HG03442 (cell line): ENCODE results near the gene SCGB1D4.

Experiments used
- ATAC-seq: cut with Tn5 transposase; IDR thresholded peaks from one replicate; pipeline ENCODE4 v1.9.1; 2021; ENCODE audit warnings: mild to moderate bottlenecking, moderate library complexity; ENCODE audit not compliant: unreplicated experiment

Gene SCGB1D4

GRCh38 chr11:62280452-62280851 is 18.4 kb downstream of the SCGB1D4 start:
- ATAC-seq: no peak

- ATAC-seq: no peak
These were observed 25.0 kb downstream of the SCGB1D4 start for GRCh38 chr11:62273789-62274275.

GRCh38 chr11:62273284-62273683 is 25.6 kb downstream of the SCGB1D4 start:
- ATAC-seq: no peak

GRCh38 chr11:62269654-62270278 is 29.1 kb downstream of the SCGB1D4 start, which contains the start of gene SCGB2A2:
SCGB2A2 (plus strand) TSS chr11:62270158; CDS start chr11:62270217, 59 bp downstream.
- ATAC-seq: no peak

- no peak for ATAC-seq
These were observed 31.3 kb downstream of the SCGB1D4 start for GRCh38 chr11:62267576-62267975.

- no peak for ATAC-seq
These were observed 31.8 kb downstream of the SCGB1D4 start for GRCh38 chr11:62267050-62267449.

GRCh38 chr11:62266558-62266957 is 32.3 kb downstream of the SCGB1D4 start:
- no peak for ATAC-seq

- no peak for ATAC-seq
These were observed 34.9 kb downstream of the SCGB1D4 start for GRCh38 chr11:62264004-62264403.

GRCh38 chr11:62260261-62260953 is 38.5 kb downstream of the SCGB1D4 start:
- no peak for ATAC-seq

- no peak for ATAC-seq
These were observed 42.6 kb downstream of the SCGB1D4 start for GRCh38 chr11:62256281-62256680.

- no peak for ATAC-seq
These were observed 44.8 kb downstream of the SCGB1D4 start for GRCh38 chr11:62253999-62254542.

GRCh38 chr11:62251698-62252097 is 47.2 kb downstream of the SCGB1D4 start:
- no peak for ATAC-seq
